ENCODE data around the gene SNRK. TPM values are rescaled to one million over a fixed set of nuclear protein-coding genes. Genes with fewer than 3 reads are reported as not detected.

SNRK gene
- total and polyA plus RNA-seq, 2 of the 13 experiments (the other 11 are each of a cell fraction or from before 2014, with no cell fraction given) = 11.4 to 16.1 TPM

DNA sequence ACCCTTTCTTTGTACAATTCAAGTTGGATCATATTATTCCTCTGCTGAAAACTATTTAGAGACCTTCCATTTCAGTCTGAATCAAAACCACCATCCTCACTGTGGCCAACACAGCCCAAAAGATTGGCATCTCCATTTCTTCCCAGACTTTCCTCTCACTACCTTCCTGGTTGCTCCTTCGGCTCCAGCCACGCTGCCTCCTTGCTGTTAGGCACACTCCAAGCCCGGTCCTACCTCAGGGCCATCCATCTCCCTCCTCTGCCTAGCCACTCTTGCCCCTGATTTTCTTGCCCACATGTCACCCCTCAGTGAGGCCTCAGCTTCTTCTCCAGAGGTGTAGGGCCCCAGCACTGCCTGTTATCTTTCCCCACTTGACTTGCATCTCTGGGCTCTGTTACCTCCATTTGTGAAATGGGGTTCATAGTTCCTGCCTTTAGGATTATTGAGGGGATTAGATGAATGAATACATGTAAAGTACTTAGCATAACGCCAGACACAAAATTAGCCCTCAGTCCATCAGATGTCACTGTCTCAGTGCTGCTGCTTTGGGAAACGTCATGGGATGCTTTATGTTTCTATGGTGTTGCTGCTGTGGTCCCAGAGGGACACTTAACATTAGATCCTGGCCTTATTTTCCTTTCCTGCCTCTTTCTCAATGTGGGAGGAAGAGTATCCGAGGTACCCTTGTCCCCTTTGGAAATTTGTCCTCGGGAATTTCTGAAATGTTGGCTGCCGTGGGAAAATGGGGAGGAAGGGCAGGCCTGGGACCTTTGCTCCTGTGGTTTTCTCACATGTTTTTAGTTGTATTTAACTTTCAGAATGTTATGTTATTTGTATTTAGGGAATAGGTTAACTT lies 31.3 kb downstream of the SNRK start (continued):
- 0 out of 2 replicates have a peak, but pooled peaks have one; percentile 25 for TF ChIP-seq NR2F2 (IDR thresholded peaks at IDR 0.05; ENCODE audit: borderline replicate concordance, low read depth)
- peak; percentile 65; the same call in 1 of the 2 replicates for TF ChIP-seq RXRB (CRISPR knock-in tag; IDR thresholded peaks at IDR 0.05; ENCODE audit: borderline replicate concordance)
- TF ChIP-seq SALL1 (CRISPR knock-in tag; IDR thresholded peaks at IDR 0.05) = no peak; the same call in 1 of the 2 replicates
- TF ChIP-seq SMAD1 (CRISPR knock-in tag; IDR thresholded peaks at IDR 0.05; ENCODE audit: borderline replicate concordance, low read depth) = no peak
- TF ChIP-seq, protein P1, sequence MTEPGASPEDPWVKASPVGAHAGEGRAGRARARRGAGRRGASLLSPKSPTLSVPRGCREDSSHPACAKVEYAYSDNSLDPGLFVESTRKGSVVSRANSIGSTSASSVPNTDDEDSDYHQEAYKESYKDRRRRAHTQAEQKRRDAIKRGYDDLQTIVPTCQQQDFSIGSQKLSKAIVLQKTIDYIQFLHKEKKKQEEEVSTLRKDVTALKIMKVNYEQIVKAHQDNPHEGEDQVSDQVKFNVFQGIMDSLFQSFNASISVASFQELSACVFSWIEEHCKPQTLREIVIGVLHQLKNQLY (CRISPR knock-in tag; IDR thresholded peaks at IDR 0.05) = no peak
- no peak for TF ChIP-seq ZNF781 (CRISPR knock-in tag; IDR thresholded peaks at IDR 0.05; ENCODE audit: borderline replicate concordance, not compliant biosample characterization)
- TF ChIP-seq, protein P2, sequence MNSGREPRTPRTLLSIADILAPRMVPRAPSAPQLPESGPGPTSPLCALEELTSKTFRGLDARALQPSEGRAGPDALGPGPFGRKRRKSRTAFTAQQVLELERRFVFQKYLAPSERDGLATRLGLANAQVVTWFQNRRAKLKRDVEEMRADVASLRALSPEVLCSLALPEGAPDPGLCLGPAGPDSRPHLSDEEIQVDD (CRISPR knock-in tag; IDR thresholded peaks at IDR 0.05; ENCODE audit: borderline replicate concordance) = no peak
- TF ChIP-seq, protein P3, sequence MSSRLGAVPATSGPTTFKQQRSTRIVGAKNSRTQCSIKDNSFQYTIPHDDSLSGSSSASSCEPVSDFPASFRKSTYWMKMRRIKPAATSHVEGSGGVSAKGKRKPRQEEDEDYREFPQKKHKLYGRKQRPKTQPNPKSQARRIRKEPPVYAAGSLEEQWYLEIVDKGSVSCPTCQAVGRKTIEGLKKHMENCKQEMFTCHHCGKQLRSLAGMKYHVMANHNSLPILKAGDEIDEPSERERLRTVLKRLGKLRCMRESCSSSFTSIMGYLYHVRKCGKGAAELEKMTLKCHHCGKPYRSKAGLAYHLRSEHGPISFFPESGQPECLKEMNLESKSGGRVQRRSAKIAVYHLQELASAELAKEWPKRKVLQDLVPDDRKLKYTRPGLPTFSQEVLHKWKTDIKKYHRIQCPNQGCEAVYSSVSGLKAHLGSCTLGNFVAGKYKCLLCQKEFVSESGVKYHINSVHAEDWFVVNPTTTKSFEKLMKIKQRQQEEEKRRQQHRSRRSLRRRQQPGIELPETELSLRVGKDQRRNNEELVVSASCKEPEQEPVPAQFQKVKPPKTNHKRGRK (CRISPR knock-in tag; IDR thresholded peaks at IDR 0.05) = no peak
- TF ChIP-seq CEBPG (CRISPR knock-in tag; IDR thresholded peaks at IDR 0.05) = no peak
- TF ChIP-seq ZNF232 (CRISPR knock-in tag; IDR thresholded peaks at IDR 0.05; ENCODE audit: borderline replicate concordance) = no peak
- no peak for TF ChIP-seq ZNF337 (CRISPR knock-in tag; IDR thresholded peaks at IDR 0.05; ENCODE audit: borderline replicate concordance, low read depth)
- TF ChIP-seq, protein P4, sequence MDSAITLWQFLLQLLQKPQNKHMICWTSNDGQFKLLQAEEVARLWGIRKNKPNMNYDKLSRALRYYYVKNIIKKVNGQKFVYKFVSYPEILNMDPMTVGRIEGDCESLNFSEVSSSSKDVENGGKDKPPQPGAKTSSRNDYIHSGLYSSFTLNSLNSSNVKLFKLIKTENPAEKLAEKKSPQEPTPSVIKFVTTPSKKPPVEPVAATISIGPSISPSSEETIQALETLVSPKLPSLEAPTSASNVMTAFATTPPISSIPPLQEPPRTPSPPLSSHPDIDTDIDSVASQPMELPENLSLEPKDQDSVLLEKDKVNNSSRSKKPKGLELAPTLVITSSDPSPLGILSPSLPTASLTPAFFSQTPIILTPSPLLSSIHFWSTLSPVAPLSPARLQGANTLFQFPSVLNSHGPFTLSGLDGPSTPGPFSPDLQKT (CRISPR knock-in tag; IDR thresholded peaks at IDR 0.05; ENCODE audit: borderline replicate concordance) = no peak
- TF ChIP-seq KLF9 (CRISPR knock-in tag; IDR thresholded peaks at IDR 0.05; ENCODE audit: low read depth) = no peak
- TF ChIP-seq, protein P5, sequence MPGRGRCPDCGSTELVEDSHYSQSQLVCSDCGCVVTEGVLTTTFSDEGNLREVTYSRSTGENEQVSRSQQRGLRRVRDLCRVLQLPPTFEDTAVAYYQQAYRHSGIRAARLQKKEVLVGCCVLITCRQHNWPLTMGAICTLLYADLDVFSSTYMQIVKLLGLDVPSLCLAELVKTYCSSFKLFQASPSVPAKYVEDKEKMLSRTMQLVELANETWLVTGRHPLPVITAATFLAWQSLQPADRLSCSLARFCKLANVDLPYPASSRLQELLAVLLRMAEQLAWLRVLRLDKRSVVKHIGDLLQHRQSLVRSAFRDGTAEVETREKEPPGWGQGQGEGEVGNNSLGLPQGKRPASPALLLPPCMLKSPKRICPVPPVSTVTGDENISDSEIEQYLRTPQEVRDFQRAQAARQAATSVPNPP (CRISPR knock-in tag; IDR thresholded peaks at IDR 0.05) = no peak
- TF ChIP-seq REXO4 (CRISPR knock-in tag; IDR thresholded peaks at IDR 0.05; ENCODE audit: borderline replicate concordance) = no peak
- no peak for TF ChIP-seq ZC3H4 (CRISPR knock-in tag; IDR thresholded peaks at IDR 0.05; ENCODE audit: borderline replicate concordance)
- no peak for TF ChIP-seq TEAD2 (CRISPR knock-in tag; IDR thresholded peaks at IDR 0.05)
- no peak for TF ChIP-seq IRX3 (CRISPR knock-in tag; IDR thresholded peaks at IDR 0.05; ENCODE audit: borderline replicate concordance, low read depth)
- TF ChIP-seq MXI1 (IDR thresholded peaks at IDR 0.05; ENCODE audit: borderline replicate concordance, low read depth, low read length) = no peak
- no peak for TF ChIP-seq ATRX (CRISPR knock-in tag; IDR thresholded peaks at IDR 0.05; ENCODE audit: borderline replicate concordance)
- TF ChIP-seq SOX13 (IDR thresholded peaks at IDR 0.05) = no peak
- peak in 1 of 2 experiments; percentile 68; a peak in 2 of 4 replicates for TF ChIP-seq SOX13 (CRISPR knock-in tag; conservative IDR thresholded peaks at IDR 0.05 in 1 of 2, IDR thresholded peaks at IDR 0.05 in 1 of 2)
- TF ChIP-seq HOXA5 (CRISPR knock-in tag; IDR thresholded peaks at IDR 0.05) = no peak
- TF ChIP-seq SPEN (CRISPR knock-in tag; IDR thresholded peaks at IDR 0.05; ENCODE audit: low read depth) = peak; percentile 34; the same call in 1 of the 2 replicates
- no peak for TF ChIP-seq CBFB (CRISPR knock-in tag; IDR thresholded peaks at IDR 0.05)

Measured in HepG2 (cell line).